ENCODE data around the gene SRPRA. TPM values are rescaled to one million over a fixed set of nuclear protein-coding genes. Genes with fewer than 3 reads are reported as not detected.
"Not testable (repeated sequence)": the region's sequence is repeated elsewhere in the genome, so short reads cannot be mapped to it uniquely, and the experiment has no call there.

Gene SRPRA
- total RNA-seq (2014; rRNA removed; shearing (Covaris generic)), result 94.7 and 97.3 TPM in 2 replicates
- 86.4 and 101 TPM in 2 replicates for polyA plus RNA-seq (2014; cell fraction: nucleus; rRNA removed)

DNA sequence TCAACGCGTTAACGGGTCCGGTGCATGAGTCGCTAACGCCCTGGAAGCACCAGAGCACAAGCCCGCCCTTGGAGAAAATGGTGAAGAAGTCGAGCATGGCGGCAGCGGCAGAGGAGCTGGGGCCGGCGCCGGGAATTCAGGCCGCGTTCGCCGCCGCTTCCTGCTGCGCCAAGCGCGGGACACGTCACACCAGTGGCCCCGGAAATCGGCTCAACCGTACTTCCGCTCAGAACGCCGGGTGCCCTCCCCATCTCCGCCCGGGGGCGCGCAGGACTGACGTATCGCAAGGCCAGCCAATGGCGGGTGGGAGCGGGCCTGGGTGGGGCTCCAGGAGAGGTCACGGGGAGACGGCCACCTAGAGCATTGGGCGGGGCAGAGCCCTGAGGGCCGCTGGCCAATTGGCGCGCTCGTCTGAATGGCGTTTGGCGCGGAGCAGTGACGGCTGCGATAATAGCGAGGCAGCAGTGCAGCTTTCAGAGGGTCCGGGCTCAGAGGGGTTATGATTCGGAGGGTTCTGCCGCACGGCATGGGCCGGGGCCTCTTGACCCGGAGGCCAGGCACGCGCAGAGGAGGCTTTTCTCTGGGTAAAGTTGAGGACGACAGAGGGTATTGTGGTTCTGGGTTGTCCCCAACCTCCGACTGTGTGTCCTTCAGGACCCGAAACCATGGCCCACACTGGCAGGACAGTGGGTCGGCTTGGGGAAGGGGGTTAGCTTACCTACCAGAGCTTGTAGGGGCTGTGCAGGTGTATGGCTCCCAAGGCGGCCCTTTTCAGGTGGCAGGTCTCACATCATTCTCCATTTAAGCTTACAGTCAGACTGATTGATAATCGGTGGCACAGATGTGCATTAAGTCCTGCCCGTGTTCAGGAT lies at the start of gene SRPRA, which contains the start of gene FOXRED1:
SRPRA (minus strand) TSS at position 188 of the 872 bp plus-strand sequence; CDS start at position 97, 91 bp downstream.
FOXRED1 (plus strand) TSS at position 447 of the 872 bp plus-strand sequence; CDS start at position 500, 53 bp downstream.
- DNase-seq (ENCODE audit: extremely low read depth, low read depth), result peak; percentile 96

GRCh38 chr11:126317756-126318573 lies 49.3 kb upstream of the SRPRA start:
- DNase-seq (ENCODE audit: extremely low read depth, low read depth), result no peak

DNA sequence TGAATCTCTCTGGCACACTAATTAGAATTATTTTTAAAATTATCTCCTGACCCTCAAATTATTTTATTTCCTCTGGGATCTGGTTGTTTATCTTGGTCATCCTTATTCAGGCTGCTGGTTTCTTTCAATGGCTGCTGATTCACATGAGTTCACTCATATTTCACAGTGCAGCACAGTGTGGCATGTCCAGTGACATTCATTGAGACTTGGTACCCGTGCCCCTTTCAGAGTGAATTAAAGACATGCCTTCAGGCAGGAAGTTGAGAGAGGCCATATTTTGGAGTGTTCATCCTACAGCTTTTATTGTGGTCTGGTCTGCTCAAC lies 48.7 kb upstream of the SRPRA start:
- DNase-seq (ENCODE audit: extremely low read depth, low read depth), result no peak

DNA sequence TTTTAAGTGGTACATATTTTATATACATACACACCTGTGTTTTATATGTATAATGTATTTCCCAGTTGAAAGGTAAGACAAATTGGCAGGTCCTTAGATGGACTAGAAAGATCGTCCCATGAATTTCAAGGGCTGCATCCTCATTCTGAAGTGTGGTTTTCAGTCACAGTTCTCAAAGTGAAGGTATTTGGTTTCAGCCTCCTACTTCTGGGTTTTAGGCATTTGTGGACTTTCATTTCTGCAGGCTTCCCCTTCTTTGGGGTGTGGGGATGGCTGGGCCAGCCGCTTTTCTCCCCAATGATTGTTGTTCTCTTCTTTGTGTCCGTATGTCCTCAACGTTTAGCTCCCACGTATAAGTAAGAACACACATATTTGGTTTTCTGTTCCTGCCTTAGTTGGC lies 45.1 kb upstream of the SRPRA start:
- no peak for DNase-seq (ENCODE audit: extremely low read depth, low read depth)

GRCh38 chr11:126312961-126313360 lies 44.3 kb upstream of the SRPRA start:
- no peak for DNase-seq (ENCODE audit: extremely low read depth, low read depth)

GRCh38 chr11:126311401-126312291 lies 43.0 kb upstream of the SRPRA start:
- DNase-seq (ENCODE audit: extremely low read depth, low read depth), result no peak

DNA sequence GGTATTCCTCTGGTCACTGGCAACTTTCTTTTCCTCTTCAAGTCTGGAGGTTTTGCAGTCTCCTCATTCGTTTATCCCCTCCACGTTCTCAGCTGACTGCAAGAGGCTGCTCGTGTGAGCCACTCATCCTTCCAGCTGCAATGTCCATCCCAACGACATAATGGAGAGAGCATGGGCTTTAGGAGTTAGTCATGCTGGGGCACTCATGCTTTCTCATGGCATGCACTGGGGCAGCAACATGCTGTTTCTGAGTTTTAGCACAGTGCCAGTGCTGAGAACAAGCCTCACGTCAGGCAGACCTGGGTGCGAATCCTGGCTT lies 42.3 kb upstream of the SRPRA start:
- DNase-seq (ENCODE audit: extremely low read depth, low read depth), result no peak

DNA sequence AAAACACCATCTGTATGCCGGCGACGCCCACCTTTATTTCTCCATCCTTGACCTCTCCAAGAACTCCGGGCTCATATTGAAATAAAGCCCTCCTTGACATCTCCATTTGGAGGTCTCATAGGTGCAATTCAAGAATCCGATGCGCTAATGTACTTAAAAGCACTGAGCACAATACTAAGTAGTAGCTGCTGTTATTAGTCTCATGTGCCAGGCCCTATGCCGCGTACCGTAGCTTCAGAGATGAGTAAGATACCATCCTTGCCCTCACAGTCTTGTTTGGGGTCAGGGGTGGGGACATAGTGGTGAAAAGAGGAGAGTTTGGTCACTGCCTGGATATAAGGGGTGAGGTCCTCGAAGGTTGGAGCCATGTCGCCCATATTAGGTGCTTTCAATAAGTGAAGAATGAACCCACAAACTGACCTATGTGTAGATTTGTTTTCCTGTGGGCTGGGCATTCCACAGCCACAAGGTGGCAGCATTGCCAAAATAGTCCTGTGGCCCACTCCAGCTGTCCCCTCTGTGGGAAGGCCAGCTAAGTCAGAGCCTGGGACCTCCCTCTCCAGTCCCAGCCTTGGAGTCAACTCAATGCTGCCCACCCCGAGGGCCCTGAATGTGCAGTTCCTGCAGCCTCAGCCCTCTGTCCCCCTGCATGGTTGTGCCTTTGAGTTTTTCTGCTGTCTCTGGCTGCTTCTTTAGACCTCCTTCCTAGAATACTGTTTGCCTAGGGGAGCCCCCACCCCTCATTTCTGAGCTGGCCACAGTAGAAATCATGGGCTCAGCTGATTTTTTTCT lies 41.7 kb upstream of the SRPRA start:
- peak; percentile 58 for DNase-seq (ENCODE audit: extremely low read depth, low read depth)

DNA sequence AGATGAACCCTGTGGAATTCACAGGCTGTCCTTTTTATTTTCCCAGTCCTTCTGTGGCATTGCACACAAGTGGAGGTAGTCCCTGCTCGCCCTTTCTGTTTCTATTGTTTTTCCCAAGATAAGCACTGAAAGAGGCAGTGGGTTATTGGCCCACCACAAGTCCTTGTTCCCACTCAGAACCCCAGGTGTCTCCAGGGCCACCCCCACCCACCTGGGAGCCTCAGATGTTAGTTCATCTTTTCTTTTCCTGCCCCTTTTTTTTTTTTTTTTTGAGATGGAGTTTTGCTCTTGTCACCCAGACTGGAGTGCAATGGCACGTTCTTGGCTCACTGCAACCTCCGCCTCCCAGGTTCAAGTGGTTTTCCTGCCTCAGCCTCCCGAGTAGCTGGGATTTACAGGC lies 40.1 kb upstream of the SRPRA start:
- not testable (repeated sequence) for DNase-seq (ENCODE audit: extremely low read depth, low read depth)

DNA sequence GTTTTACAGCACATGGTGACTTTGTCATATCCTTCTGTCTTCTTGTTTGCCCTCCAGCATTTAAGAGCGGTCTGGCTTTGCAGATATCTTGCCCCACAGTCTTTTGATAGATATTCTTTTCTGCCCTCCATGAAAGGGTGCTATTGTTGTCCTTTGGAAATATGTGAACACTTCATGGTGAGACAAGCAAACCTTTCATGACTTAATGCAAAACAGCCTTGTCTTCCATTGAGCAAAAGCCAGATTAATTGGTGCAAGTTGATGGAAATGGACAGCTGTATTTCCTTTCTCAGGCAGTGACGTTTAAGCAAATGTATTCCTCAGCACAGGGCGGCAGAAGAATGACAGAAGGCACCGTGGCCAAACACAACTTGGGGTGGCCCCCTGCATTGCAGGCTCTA lies 39.6 kb upstream of the SRPRA start:
- no peak for DNase-seq (ENCODE audit: extremely low read depth, low read depth)

DNA sequence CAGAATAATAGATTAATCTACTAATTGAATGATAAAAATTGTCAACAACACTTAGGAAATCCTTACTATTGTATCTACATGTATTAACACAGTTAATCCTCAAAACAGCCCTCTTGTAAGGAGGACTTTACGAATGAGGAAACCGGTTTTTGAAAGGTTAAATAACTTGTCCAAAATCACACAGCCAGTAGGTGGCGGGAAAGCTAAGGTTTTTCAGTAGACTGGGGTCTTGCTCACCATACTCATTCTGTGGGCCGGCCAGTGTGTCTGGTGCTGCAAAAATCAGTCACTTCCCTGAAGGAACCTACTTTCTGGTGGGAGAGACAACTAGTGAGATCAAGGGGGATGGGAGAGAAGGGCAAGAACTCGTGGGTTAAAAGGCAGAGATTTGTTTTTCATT lies 39.0 kb upstream of the SRPRA start:
- no peak for DNase-seq (ENCODE audit: extremely low read depth, low read depth)

GRCh38 chr11:126305699-126306098 lies 37.0 kb upstream of the SRPRA start:
- DNase-seq (ENCODE audit: extremely low read depth, low read depth), result no peak

GRCh38 chr11:126304457-126305075 lies 35.9 kb upstream of the SRPRA start:
- no peak for DNase-seq (ENCODE audit: extremely low read depth, low read depth)

DNA sequence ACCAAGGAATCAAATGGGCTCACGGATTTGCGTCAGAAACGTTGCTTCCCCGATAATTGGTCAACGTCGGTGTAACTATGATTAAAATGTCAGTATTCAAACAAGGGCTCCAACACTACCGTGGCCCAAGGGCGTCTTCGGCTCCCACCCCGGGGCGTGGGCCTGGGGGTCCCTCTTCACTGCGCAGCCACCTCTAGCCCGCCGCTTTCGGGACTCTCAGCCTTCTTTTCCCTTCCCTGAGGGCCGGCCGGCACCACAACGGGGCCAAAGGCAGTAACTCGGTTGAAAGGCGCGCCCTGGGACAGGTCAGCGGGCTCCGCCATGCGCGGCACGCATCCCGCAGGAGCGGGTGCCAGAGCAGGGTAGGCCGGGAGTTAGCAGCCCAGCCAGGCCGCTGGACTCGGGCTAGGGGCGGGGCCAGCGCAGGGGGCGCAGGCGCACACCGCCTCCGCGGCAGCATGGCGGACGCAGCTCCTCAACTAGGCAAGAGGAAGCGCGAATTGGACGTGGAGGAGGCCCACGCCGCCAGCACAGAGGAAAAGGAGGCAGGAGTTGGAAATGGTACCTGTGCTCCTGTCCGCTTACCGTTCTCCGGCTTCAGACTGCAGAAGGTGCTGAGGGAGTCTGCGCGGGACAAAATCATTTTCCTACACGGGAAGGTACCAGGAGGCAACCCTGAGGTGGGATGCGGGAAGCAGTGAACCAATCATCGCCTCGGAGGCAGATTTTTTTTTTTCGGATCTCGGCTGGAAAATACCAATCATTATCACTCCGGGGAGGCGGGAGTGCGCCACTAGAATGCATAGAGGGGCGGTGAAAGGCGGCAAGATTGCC lies 35.1 kb upstream of the SRPRA start, which contains the start of gene DCPS:
DCPS (plus strand) TSS at position 438 of the 834 bp plus-strand sequence; CDS start at position 459, 21 bp downstream.
- peak; percentile 79 for DNase-seq (ENCODE audit: extremely low read depth, low read depth)

GRCh38 chr11:126297004-126297403 lies 28.3 kb upstream of the SRPRA start:
- DNase-seq (ENCODE audit: extremely low read depth, low read depth), result no peak

GRCh38 chr11:126293726-126294125 lies 25.0 kb upstream of the SRPRA start:
- DNase-seq (ENCODE audit: extremely low read depth, low read depth), result no peak

DNA sequence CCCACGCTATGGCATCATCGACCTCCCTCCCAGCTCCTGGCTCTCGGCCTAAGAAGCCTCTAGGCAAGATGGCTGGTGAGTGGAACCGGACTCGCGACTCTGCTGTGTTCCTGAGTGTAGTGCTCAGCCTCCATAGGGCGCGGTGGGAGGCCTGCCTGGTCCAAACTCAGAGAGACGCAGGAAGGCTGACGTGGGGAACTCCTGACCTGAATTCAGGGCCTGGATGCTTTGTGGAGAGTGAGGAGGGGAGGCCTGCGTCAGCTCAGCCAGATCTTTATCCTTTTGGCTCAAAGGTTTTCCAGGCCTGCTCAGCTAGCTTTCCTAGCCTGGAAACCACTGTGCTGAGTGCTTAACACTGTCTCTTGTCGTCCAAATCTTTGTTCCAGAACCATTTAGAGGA lies 22.2 kb upstream of the SRPRA start:
- no peak for DNase-seq (ENCODE audit: extremely low read depth, low read depth)

DNA sequence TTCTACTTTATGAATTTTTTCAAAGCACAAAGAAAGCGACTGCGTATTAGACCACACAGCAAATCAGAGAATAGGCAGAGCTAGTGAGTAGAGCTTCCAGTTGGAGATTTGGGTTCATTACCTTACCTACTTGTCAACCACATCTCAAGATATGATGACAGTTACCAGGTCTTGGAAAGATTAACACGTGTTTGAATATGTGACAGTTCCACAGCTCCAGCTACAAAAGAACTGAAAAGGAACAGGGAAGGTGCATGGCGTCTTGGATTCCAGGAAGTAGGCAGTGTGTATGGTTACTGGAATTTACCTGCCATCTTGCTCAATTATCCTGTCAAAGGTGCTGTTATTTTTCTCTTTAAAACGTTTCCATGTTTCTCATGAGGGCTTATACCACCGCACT lies 19.5 kb upstream of the SRPRA start:
- DNase-seq (ENCODE audit: extremely low read depth, low read depth), result no peak

Measured in NCI-H460 (cell line).